GM19455 (cell line): ENCODE results near the gene ZCCHC14.

Experiments
- ATAC-seq: cut with Tn5 transposase; IDR thresholded peaks from one replicate; pipeline ENCODE4 v1.9.1; 2021; ENCODE audit not compliant: unreplicated experiment

The ZCCHC14 gene

DNA sequence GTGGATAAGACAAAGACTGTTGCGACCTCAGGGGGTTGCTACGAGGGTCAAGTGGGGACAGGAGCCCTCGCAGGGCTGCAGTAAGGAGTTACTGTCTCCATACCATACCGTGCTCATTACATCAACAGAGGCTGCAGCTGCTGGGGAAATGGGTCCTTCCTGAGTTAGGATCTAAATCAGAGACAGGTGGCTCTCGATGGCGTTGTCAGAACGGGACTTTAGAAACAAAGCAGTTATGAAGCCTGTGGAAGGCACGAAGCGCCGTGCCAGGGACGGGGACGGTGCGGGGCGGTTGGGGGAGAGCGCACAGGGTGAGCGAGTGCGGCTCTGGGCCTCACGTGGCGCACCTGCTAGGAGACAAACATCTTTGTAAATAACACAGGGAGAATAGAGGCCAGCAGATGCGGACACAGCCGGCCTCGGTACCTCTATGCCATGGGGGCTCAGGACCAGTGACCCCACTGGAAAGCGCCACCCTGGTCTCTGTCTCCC is 34.4 kb downstream of the ZCCHC14 start:
- no peak for ATAC-seq

DNA sequence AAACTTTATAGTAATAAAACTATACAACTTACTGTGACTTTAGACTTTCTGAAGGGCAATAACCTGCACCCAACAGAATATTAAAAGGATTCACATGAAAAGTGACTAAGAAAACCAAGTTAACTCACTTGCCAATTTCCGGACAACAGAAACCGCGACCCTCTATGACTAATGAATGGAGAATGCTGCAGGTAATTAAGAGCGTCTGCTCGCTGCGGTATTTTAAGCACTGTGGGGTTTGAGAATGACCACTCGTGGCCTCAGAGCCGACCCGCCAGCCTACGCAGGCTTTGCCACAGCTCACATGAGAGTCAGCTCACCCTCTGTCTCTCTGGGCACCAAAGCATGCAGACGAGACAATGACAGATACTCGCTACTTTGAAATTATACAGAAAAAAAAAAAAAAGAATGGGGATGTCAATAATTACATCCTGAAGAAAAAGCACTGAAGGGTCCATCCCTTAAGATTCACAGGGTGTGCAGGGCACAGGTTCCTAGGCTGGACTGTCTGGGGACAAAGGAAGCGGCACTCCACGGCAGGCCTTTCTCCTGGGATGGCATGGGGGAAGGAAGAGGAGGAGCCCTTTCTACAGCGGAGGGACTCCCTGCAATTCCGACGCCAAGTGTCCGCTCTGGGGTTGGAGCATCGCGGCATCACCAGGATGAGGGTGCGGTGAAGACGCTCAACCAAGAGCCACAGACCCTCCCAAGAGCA is 35.0 kb downstream of the ZCCHC14 start:
- ATAC-seq = no peak

- no peak for ATAC-seq
Observed at GRCh38 chr16:87457061-87457611, 35.7 kb downstream of the ZCCHC14 start.

GRCh38 chr16:87454391-87454790 is 38.4 kb downstream of the ZCCHC14 start:
- ATAC-seq = no peak

- ATAC-seq = no peak
Observed at GRCh38 chr16:87453326-87453725, 39.5 kb downstream of the ZCCHC14 start.

DNA sequence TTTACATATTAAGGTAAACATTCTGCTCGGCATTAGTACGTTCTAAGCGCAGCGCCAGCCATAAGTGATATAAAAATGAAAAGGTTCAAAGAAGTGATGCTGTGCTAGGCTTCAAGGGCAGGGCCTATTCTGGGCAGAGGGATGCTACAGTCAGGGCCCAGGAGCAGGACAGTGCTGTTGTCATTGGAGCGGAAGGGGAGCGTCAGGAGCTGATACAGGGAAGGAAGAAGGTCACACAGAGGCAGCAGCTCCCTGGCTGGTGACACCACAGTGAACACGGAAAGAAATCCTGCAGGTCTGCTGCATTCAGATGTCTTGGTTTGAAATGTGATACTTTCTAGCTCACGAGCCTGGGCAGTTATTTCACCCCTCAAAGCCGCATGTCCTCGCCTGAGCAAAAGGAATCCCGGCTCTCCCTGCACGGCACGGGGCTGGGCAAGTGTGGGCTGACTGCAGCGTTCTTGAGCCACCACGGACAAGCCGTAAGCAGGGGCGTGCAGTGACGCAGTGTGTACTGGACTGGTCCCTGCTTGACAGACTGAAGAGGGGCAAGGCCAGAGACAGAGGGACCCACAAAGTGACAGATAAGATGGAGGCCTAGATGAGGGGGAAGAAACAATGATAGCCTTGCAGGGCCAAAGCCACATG is 41.1 kb downstream of the ZCCHC14 start:
- ATAC-seq = no peak

DNA sequence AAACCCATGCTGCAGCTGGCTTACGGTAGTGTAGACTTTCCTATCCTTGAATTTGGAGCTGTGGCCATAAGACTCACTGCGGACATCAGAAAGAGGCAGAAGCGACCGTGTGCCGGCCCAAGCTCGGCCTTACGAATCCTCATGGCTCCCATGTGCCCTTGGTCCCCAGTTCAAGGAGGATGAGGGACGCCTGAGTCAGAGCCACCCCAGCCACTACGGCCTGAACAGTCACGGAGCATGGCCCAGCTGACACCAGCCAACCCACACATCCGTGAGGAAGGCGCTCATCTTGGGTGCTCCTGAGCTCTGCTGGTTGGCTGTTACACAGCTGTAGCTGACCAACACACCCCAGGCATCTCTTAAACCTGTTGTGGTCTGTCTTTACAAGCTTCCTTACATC is 44.0 kb downstream of the ZCCHC14 start:
- no peak for ATAC-seq

GRCh38 chr16:87447323-87447722 is 45.5 kb downstream of the ZCCHC14 start:
- ATAC-seq = no peak

DNA sequence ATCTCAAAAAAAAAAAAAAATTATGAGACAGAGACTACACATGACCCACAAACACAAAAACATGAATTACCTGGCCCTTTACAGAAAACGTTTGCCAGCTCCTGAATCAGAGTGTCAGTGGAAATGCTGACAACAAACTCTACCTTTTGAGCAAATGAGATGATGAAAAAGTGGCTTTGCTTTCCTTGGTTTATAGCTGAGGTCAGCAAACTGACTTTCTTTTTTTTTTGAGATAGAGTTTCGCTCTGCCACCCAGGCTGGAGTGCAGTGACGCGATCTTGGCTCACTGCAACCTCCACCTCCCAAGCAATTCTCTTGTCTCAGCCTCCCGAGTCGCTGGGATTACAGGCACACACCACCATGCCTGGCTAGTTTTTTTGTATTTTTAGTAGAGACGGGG is 46.3 kb downstream of the ZCCHC14 start:
- ATAC-seq = no peak

- no peak for ATAC-seq
Observed at GRCh38 chr16:87445486-87445885, 47.3 kb downstream of the ZCCHC14 start.

- ATAC-seq = no peak
Observed at GRCh38 chr16:87443964-87444363, 48.9 kb downstream of the ZCCHC14 start.

DNA sequence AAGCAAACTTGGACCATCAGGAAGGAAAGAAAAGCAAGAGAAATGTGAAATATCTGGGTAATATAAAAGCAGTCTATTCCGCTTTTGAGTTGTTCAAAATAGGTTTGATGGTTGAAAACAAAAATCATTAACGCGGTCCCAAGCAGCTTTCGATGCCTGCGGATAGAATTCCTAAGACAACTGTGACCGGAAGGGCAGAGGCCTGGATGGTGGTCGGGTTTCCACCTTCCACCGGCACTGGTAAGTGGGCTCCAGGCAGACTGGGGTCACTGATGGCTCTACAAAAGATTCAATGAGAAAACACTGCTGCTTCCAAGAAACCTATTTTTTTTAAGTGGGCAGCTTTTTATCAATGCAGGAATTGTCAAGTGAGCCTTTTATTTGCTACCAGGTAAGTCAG is 49.8 kb downstream of the ZCCHC14 start:
- ATAC-seq = no peak

- no peak for ATAC-seq
Observed at GRCh38 chr16:87442581-87442966, 50.2 kb downstream of the ZCCHC14 start.

- ATAC-seq = no peak
Observed at GRCh38 chr16:87441886-87442580, 50.8 kb downstream of the ZCCHC14 start.

DNA sequence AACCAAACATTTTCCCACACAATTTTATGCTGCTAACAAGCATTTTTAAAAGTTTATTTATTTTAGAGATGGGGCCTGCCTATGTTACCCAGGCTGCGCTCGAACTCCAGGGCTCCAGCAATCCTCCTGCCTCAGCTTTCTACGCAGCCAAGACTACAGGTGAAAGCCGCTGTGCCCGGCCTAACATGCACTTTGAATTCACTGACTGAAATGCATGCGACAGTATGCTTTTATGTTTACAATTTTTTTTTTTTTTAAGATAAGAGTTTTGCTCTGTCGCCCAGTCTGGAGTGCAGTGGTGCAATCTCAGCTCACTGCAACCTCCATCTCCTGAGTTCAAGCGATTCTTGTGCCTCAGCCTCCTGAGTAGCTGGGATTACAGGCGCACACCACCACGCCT is 52.9 kb downstream of the ZCCHC14 start:
- no peak for ATAC-seq

DNA sequence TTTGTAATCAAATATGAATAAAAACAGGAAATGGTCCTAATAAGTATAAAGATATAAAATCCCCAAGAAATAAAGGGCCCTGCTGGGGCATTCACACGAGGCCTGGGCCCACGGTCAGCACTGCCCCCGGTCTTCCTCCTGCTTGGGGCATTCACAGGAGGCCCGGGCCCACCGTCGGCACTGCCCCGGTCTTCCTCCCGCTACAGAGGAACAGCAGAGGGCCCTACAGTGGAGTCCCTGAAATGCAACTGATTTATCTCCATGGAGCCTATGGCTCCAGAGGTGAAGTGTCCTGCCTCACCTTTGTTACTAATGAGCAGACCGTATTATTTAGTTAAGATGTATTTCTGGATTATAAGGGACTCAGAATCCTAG is 54.2 kb downstream of the ZCCHC14 start:
- no peak for ATAC-seq

DNA sequence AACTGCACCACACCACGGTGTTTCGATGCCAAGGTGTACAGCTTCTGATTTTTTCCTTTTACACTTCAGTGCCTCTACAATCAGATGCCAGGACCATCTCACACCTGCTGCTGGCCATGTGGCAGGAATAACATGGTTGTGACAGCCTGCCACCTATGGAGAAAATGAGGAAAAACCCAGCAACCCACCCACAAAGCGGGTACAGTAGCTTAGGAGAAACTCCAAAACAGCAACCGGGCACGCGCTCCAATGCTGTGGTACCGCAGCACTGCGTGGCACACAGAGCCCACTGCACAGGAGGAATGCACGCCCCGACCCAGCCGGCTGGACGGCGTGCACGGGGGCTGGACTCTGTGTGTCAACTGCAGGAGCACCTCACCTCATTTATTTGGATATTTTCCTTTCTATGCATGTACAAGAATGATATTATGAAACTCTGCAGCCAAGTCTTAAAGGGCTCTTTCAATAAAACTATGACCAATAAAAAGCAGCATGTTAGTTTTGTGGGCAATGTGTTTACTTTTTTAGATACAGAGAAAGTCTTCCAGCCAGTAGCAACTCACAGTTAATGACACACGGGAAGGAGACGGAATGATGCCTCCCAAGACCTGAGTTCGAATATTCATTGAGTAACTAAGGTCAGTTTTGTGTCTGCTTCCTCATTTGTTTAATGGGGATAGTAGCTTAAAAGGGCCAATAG is 54.8 kb downstream of the ZCCHC14 start:
- ATAC-seq = no peak

- ATAC-seq = no peak
Observed at GRCh38 chr16:87437327-87437726, 55.5 kb downstream of the ZCCHC14 start.

GRCh38 chr16:87436225-87437172 is 56.3 kb downstream of the ZCCHC14 start:
- ATAC-seq = no peak
